HEK293 (cell line): Measurements from ENCODE around the gene NOSIP.
A peak's percentile ranks its signal among the peaks of the same experiment; 100 is the strongest.

Experiments used
- BCL6B ChIP-seq: fragments of 450-650 bp; formaldehyde crosslinking; IDR thresholded peaks from 2 replicates; pipeline ENCODE4 v1.5.1; 2017; ENCODE audit warnings: missing biosample characterization, missing genetic modification characterization
- GLIS1 ChIP-seq: fragments of 450-650 bp; formaldehyde crosslinking; IDR thresholded peaks from 2 replicates; pipeline ENCODE4 v1.5.1; 2016; ENCODE audit warnings: missing biosample characterization, missing genetic modification characterization
- GLIS2 ChIP-seq: fragments of 450-650 bp; formaldehyde crosslinking; IDR thresholded peaks from 2 replicates; pipeline ENCODE4 v1.5.1; 2016; ENCODE audit warnings: missing biosample characterization, missing genetic modification characterization
- IKZF3 ChIP-seq: fragments of 450-650 bp; IDR thresholded peaks from 2 replicates; pipeline ENCODE4 v1.5.0; 2018; ENCODE audit warnings: missing biosample characterization, mild to moderate bottlenecking, missing genetic modification characterization, moderate library complexity
- KLF10 ChIP-seq: fragments of 450-650 bp; IDR thresholded peaks from 2 replicates; pipeline ENCODE4 v1.5.1; 2018; ENCODE audit warnings: missing biosample characterization, mild to moderate bottlenecking, missing genetic modification characterization
- PRDM10 ChIP-seq: fragments of 450-650 bp; formaldehyde crosslinking; IDR thresholded peaks from 2 replicates; pipeline ENCODE4 v1.5.1; 2016; ENCODE audit warnings: missing biosample characterization, missing genetic modification characterization
- SCRT2 ChIP-seq: fragments of 450-650 bp; formaldehyde crosslinking; IDR thresholded peaks from 2 replicates; pipeline ENCODE4 v1.5.1; 2016; ENCODE audit warnings: missing biosample characterization, missing genetic modification characterization
- SP2 ChIP-seq: fragments of 450-650 bp; formaldehyde crosslinking; IDR thresholded peaks from 2 replicates; pipeline ENCODE4 v1.5.1; 2016; ENCODE audit warnings: missing biosample characterization, missing genetic modification characterization
- ZBTB10 ChIP-seq: fragments of 450-650 bp; formaldehyde crosslinking; IDR thresholded peaks from 2 replicates; pipeline ENCODE4 v1.5.1; 2016; ENCODE audit warnings: missing biosample characterization, missing genetic modification characterization
- ZBTB11 ChIP-seq: fragments of 450-650 bp; formaldehyde crosslinking; conservative IDR thresholded peaks from 2 replicates; pipeline ENCODE4 v1.5.1; 2016; ENCODE audit warnings: low read depth, missing biosample characterization, missing genetic modification characterization
- ZBTB26 ChIP-seq: fragments of 450-650 bp; formaldehyde crosslinking; optimal IDR thresholded peaks from 2 replicates; pipeline ENCODE3; 2016; ENCODE audit warnings: missing biosample characterization, mild to moderate bottlenecking, missing genetic modification characterization
- ZEB2 ChIP-seq: fragments of 450-650 bp; formaldehyde crosslinking; IDR thresholded peaks from 2 replicates; pipeline ENCODE4 v1.5.1; 2016; ENCODE audit warnings: missing biosample characterization, missing genetic modification characterization
- ZFHX2 ChIP-seq: fragments of 450-650 bp; formaldehyde crosslinking; conservative IDR thresholded peaks from 2 replicates; pipeline ENCODE4 v1.5.1; 2016; ENCODE audit warnings: missing biosample characterization, missing genetic modification characterization
- ZFP37 ChIP-seq: fragments of 450-650 bp; formaldehyde crosslinking; IDR thresholded peaks from 2 replicates; pipeline ENCODE4 v1.5.1; 2016; ENCODE audit warnings: missing biosample characterization, missing genetic modification characterization
- ZNF16 ChIP-seq: fragments of 450-650 bp; formaldehyde crosslinking; IDR thresholded peaks from 2 replicates; pipeline ENCODE4 v1.5.1; 2016; ENCODE audit warnings: low read depth, missing biosample characterization, missing genetic modification characterization
- ZNF354C ChIP-seq: fragments of 450-650 bp; formaldehyde crosslinking; IDR thresholded peaks from 2 replicates; pipeline ENCODE4 v1.5.1; 2016; ENCODE audit warnings: missing biosample characterization, missing genetic modification characterization, low read depth, borderline replicate concordance
- ZNF366 ChIP-seq: fragments of 450-650 bp; formaldehyde crosslinking; conservative IDR thresholded peaks from 2 replicates; pipeline ENCODE4 v1.5.1; 2016; ENCODE audit warnings: missing biosample characterization, missing genetic modification characterization
- ZNF391 ChIP-seq: fragments of 450-650 bp; formaldehyde crosslinking; IDR thresholded peaks from 2 replicates; pipeline ENCODE4 v1.5.1; 2016; ENCODE audit warnings: low read depth, missing biosample characterization, missing genetic modification characterization, borderline replicate concordance
- ZNF449 ChIP-seq: fragments of 450-650 bp; formaldehyde crosslinking; IDR thresholded peaks from 2 replicates; pipeline ENCODE4 v1.5.1; 2017; ENCODE audit warnings: missing biosample characterization, mild to moderate bottlenecking, missing genetic modification characterization, moderate library complexity
- ZNF549 ChIP-seq: fragments of 450-650 bp; IDR thresholded peaks from 2 replicates; pipeline ENCODE4 v1.5.1; 2018; ENCODE audit warnings: missing biosample characterization, missing genetic modification characterization, mild to moderate bottlenecking, inconsistent platforms, moderate library complexity
- ZNF692 ChIP-seq: fragments of 450-650 bp; formaldehyde crosslinking; IDR thresholded peaks from 2 replicates; pipeline ENCODE4 v1.5.1; 2016; ENCODE audit warnings: missing biosample characterization, missing genetic modification characterization

Gene NOSIP

GRCh38 chr19:49591731-49592485 lies 11.6 kb upstream of the NOSIP start (continued):
- TF ChIP-seq ZBTB26, result peak; percentile 73
- 0 out of 2 replicates have a peak, but pooled peaks have one; percentile 2 for TF ChIP-seq ZNF391 (tag by site-specific recombination)
- TF ChIP-seq IKZF3 (tag by site-specific recombination), result peak; percentile 73; the same call in 1 of the 2 replicates
- peak; percentile 49 for TF ChIP-seq SP2 (tag by site-specific recombination)
- peak; percentile 94 for TF ChIP-seq ZBTB11
- TF ChIP-seq BCL6B (tag by site-specific recombination), result peak; percentile 28; the same call in 1 of the 2 replicates
- peak; percentile 52; the same call in 1 of the 2 replicates for TF ChIP-seq SCRT2 (tag by site-specific recombination)
- TF ChIP-seq ZNF354C, result no peak
- TF ChIP-seq ZNF549 (tag by site-specific recombination), result no peak
- TF ChIP-seq PRDM10 (tag by site-specific recombination), result peak; percentile 76
- TF ChIP-seq ZNF16 (tag by site-specific recombination), result no peak
- peak; percentile 44 for TF ChIP-seq ZFHX2 (tag by site-specific recombination)
- peak; percentile 64 for TF ChIP-seq ZNF366 (tag by site-specific recombination)
- no peak for TF ChIP-seq ZNF692
- peak; percentile 88 for TF ChIP-seq GLIS2 (tag by site-specific recombination)
- TF ChIP-seq GLIS1 (tag by site-specific recombination), result peak; percentile 40
- TF ChIP-seq ZEB2 (tag by site-specific recombination), result 0 out of 2 replicates have a peak, but pooled peaks have one; percentile 67
- TF ChIP-seq KLF10 (tag by site-specific recombination), result peak; percentile 86
- 0 out of 2 replicates have a peak, but pooled peaks have one; percentile 48 for TF ChIP-seq ZFP37 (tag by site-specific recombination)
- TF ChIP-seq ZNF449, result 0 out of 2 replicates have a peak, but pooled peaks have one; percentile 24
- TF ChIP-seq ZBTB10 (tag by site-specific recombination), result peak; percentile 99
